Neural cell (in vitro differentiated cells): ENCODE results near the gene CPEB4. TPM values are rescaled to one million over a fixed set of nuclear protein-coding genes. Genes with fewer than 3 reads are reported as not detected.

Source experiments
- H2AFZ ChIP-seq: fragments of 200-600, 300-800 bp; sonication (generic), shearing (Covaris generic); 2 replicates; pipeline ENCODE4 v1.6.0; 2014; ENCODE audit warnings: low read depth, mild to moderate bottlenecking, antibody characterized with exemption, low read length, moderate library complexity
- H3F3A ChIP-seq: fragments of 200-600 bp; shearing (Covaris generic); 2 replicates; pipeline ENCODE4 v1.6.1; 2016; ENCODE audit warnings: mild to moderate bottlenecking, moderate library complexity, mixed read lengths, antibody characterized with exemption, low read length; ENCODE audit not compliant: insufficient read depth, poor library complexity, severe bottlenecking
- H3K27ac ChIP-seq: fragments of 200-600, 300-800 bp; sonication (generic), shearing (Covaris generic); 2 replicates; pipeline ENCODE4 v1.5.1; 2014; ENCODE audit warnings: mild to moderate bottlenecking, low read length, moderate library complexity
- H3K27me3 ChIP-seq: fragments of 300-800, 200-600 bp; sonication (generic), shearing (Covaris generic); 2 replicates; pipeline ENCODE4 v1.6.0; 2014; ENCODE audit warnings: mild to moderate bottlenecking, low read depth, low read length, moderate library complexity; ENCODE audit not compliant: insufficient read depth
- H3K36me3 ChIP-seq: fragments of 300-800, 200-600 bp; sonication (generic), shearing (Covaris generic); 2 replicates; pipeline ENCODE4 v1.5.1; 2014; ENCODE audit warnings: mild to moderate bottlenecking, antibody characterized with exemption, low read length, moderate library complexity; ENCODE audit not compliant: insufficient read depth
- H3K4me2 ChIP-seq: fragments of 300-800, 200-600 bp; sonication (generic), shearing (Covaris generic); 2 replicates; pipeline ENCODE4 v1.6.0; 2014; ENCODE audit warnings: mild to moderate bottlenecking, low read length
- H3K4me3 ChIP-seq: fragments of 300-800, 200-600 bp; sonication (generic), shearing (Covaris generic); 2 replicates; pipeline ENCODE4 v1.5.1; 2014; ENCODE audit warnings: mild to moderate bottlenecking, low read length, moderate library complexity
- H3K79me2 ChIP-seq: fragments of 200-600 bp; shearing (Covaris generic); replicated peaks from 2 replicates; pipeline ENCODE4 v1.6.0; 2014; ENCODE audit warnings: mild to moderate bottlenecking, low read length, moderate library complexity; ENCODE audit not compliant: insufficient read depth
- H3K9ac ChIP-seq: fragments of 300-800, 200-600 bp; sonication (generic), shearing (Covaris generic); 2 replicates; pipeline ENCODE4 v1.6.1; 2016; ENCODE audit warnings: mild to moderate bottlenecking, low read length, mixed read lengths
- H3K9me2 ChIP-seq: fragments of 200-600 bp; shearing (Covaris generic); 2 replicates; pipeline ENCODE4 v1.6.1; 2016; ENCODE audit warnings: mild to moderate bottlenecking, low read length, mixed read lengths; ENCODE audit not compliant: insufficient read depth
- H3K9me3 ChIP-seq: fragments of 200-600, 300-800 bp; sonication (generic), shearing (Covaris generic); 2 replicates; pipeline ENCODE4 v1.6.1; 2016; ENCODE audit warnings: mild to moderate bottlenecking, mixed run types, low read length, moderate library complexity, mixed read lengths
- H4K20me1 ChIP-seq: fragments of 200-600 bp; shearing (Covaris generic); 2 replicates; pipeline ENCODE4 v1.6.1; 2016; ENCODE audit warnings: mild to moderate bottlenecking, mixed run types; ENCODE audit not compliant: insufficient read depth
- CTCF ChIP-seq: fragments of 450-650 bp; IDR thresholded peaks from 2 replicates; pipeline ENCODE4 v1.5.1; 2014; ENCODE audit warnings: antibody characterized with exemption, mild to moderate bottlenecking, moderate library complexity; ENCODE audit not compliant: poor library complexity, severe bottlenecking
- EP300 ChIP-seq: fragments of 450-650 bp; conservative IDR thresholded peaks from 2 replicates; pipeline ENCODE4 v1.6.1; 2014; ENCODE audit warnings: antibody characterized with exemption, mild to moderate bottlenecking, moderate library complexity; ENCODE audit not compliant: poor library complexity, severe bottlenecking
- EZH2 ChIP-seq: fragments of 200-600, 300-800 bp; shearing (Covaris generic), sonication (generic); IDR thresholded peaks from 2 replicates; pipeline ENCODE4 v1.6.1; 2014; ENCODE audit warnings: antibody characterized with exemption, low read length, borderline replicate concordance, mild to moderate bottlenecking; ENCODE audit not compliant: insufficient read depth, poor library complexity, severe bottlenecking
- MXI1 ChIP-seq: fragments of 450-650 bp; conservative IDR thresholded peaks from 2 replicates; pipeline ENCODE4 v1.6.1; 2014; ENCODE audit warnings: antibody characterized with exemption, mild to moderate bottlenecking; ENCODE audit not compliant: poor library complexity, severe bottlenecking
- POLR2AphosphoS5 ChIP-seq: IDR thresholded peaks from 2 replicates; pipeline ENCODE4 v1.6.1; 2012
- RAD21 ChIP-seq: fragments of 450-650 bp; conservative IDR thresholded peaks from 2 replicates; pipeline ENCODE4 v1.6.1; 2014; ENCODE audit warnings: antibody characterized with exemption, mild to moderate bottlenecking, moderate library complexity
- REST ChIP-seq: IDR thresholded peaks from 2 replicates; pipeline ENCODE4 v1.6.1; 2012; ENCODE audit warnings: borderline replicate concordance
- SMC3 ChIP-seq: fragments of 450-650 bp; conservative IDR thresholded peaks from 2 replicates; pipeline ENCODE4 v1.6.1; 2014; ENCODE audit warnings: antibody characterized with exemption, mild to moderate bottlenecking, moderate library complexity; ENCODE audit not compliant: poor library complexity
- TAF1 ChIP-seq: IDR thresholded peaks from 2 replicates; pipeline ENCODE4 v1.6.1; 2012; ENCODE audit warnings: low read depth
- polyA plus RNA-seq: library from polyadenylated mRNA; depleted of rRNA; stranded (reverse); fragments of >200 nt; gene quantifications from 2 replicates; pipeline ENCODE4 v1.2.3, GENCODE V29; 2014

The CPEB4 gene
- polyA plus RNA-seq, 1 donor from 2014 or later: 42.2 TPM

GRCh38 chr5:173851595-173852243 is 36.4 kb upstream of the CPEB4 start:
- H3K79me2 ChIP-seq: no peaks in the 10 kb centered on the region
- no peaks in the 10 kb centered on the region for H4K20me1 ChIP-seq
- TF ChIP-seq EZH2 (no peak), POLR2AphosphoS5 (no peak), SMC3 (no peak), TAF1 (no peak), CTCF (no peak), RAD21 (no peak), MXI1 (no peak)
- no peaks in the 10 kb centered on the region for H3K9me2 ChIP-seq
- no peak overlapping the region for H2AFZ ChIP-seq
- H3K9me3 ChIP-seq: no peaks in the 10 kb centered on the region
- H3K4me3 ChIP-seq: no peak overlapping the region
- H3F3A ChIP-seq: no peaks in the 10 kb centered on the region
- no peak overlapping the region for H3K4me2 ChIP-seq
- H3K36me3 ChIP-seq: no peaks in the 10 kb centered on the region
- no peaks in the 10 kb centered on the region for H3K27me3 ChIP-seq
- no peak overlapping the region for H3K27ac ChIP-seq
- no peak overlapping the region for H3K9ac ChIP-seq

- peak overlapping the region; percentile 11 for H3K27ac ChIP-seq
- H3K4me3 ChIP-seq: no peak overlapping the region
- H3K9me2 ChIP-seq: no peaks in the 10 kb centered on the region
- no peaks in the 10 kb centered on the region for H4K20me1 ChIP-seq
- H2AFZ ChIP-seq: no peak overlapping the region
- no peaks in the 10 kb centered on the region for H3K79me2 ChIP-seq
- no peak overlapping the region for H3K9ac ChIP-seq
- no peak overlapping the region for H3K4me2 ChIP-seq
- no peaks in the 10 kb centered on the region for H3F3A ChIP-seq
- TF ChIP-seq EZH2 (no peak), SMC3 (no peak), REST (no peak), CTCF (no peak), EP300 (no peak), MXI1 (no peak), RAD21 (no peak), TAF1 (no peak), POLR2AphosphoS5 (no peak)
- H3K9me3 ChIP-seq: no peaks in the 10 kb centered on the region
- no peaks in the 10 kb centered on the region for H3K27me3 ChIP-seq
- H3K36me3 ChIP-seq: no peaks in the 10 kb centered on the region
Observed at GRCh38 chr5:173852790-173853359, 35.3 kb upstream of the CPEB4 start.
